ENCODE measurements around the gene CAMK4. TPM values are rescaled to one million over a fixed set of nuclear protein-coding genes. Genes with fewer than 3 reads are reported as not detected.
A peak's percentile ranks its signal among the peaks of the same experiment; 100 is the strongest.

CAMK4 gene
- total RNA-seq, 1 experiment from 2014 or later: 6.3 TPM

DNA sequence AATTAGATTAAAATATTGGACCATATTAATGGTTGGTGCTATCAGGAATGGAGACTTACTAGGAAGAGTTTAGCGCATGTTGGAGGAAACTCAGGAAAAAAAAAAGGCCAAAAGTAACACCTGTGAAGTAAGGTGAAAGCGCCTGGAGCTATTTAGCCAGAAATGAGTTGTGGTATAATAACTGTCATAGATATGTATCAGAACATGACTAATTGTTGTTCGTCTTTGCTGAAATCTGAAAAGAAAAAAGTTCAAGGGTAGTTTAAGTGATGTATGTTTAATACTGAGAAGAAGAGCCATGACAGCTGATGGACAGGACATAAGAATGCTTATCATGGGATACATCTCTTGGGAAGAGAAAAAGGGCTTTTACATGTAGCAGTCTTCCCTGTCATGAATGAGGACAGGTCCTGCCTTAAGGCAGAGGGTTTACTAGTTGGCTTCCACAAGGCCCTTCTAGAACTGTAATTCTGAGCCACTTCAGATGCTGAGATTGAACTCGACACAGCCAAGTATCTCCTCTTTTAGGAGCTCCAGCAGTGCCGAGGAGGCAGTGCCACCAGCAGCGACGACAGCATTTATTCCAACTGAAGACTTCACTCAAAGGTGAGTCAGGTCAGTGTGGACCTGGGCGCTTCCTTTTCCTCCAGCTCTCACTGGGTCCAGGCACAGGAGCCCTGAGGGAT, 940 bp upstream of the CAMK4 start:
- Mint-ChIP-seq H3K9me3 (peaks cover 0 to 2% of the 10 kb centered on the region in 2 experiments; a peak in 1 of 5 replicates), H3K4me1 (peaks cover 35% of the 10 kb centered on the region in 2 experiments), H3K27ac (no peak overlapping the region), H3K27me3 (ENCODE audit: low read depth) (peaks cover 38% of the 10 kb centered on the region), H3K4me3 (peak overlapping the region; percentile 72 to 85), H3K36me3 (ENCODE audit: insufficient read depth in 1 of 3, low read depth in 3 of 3) (no peaks in the 10 kb centered on the region)
- H3K4me1 ChIP-seq (ENCODE audit: insufficient read depth, low read length): no peaks in the 10 kb centered on the region
- TF ChIP-seq, protein P1, sequence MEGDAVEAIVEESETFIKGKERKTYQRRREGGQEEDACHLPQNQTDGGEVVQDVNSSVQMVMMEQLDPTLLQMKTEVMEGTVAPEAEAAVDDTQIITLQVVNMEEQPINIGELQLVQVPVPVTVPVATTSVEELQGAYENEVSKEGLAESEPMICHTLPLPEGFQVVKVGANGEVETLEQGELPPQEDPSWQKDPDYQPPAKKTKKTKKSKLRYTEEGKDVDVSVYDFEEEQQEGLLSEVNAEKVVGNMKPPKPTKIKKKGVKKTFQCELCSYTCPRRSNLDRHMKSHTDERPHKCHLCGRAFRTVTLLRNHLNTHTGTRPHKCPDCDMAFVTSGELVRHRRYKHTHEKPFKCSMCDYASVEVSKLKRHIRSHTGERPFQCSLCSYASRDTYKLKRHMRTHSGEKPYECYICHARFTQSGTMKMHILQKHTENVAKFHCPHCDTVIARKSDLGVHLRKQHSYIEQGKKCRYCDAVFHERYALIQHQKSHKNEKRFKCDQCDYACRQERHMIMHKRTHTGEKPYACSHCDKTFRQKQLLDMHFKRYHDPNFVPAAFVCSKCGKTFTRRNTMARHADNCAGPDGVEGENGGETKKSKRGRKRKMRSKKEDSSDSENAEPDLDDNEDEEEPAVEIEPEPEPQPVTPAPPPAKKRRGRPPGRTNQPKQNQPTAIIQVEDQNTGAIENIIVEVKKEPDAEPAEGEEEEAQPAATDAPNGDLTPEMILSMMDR (conservative IDR thresholded peaks at IDR 0.05): no peak
- peaks cover 7% of the 10 kb centered on the region; the same call in 1 of the 2 replicates for H3K27me3 ChIP-seq (ENCODE audit: insufficient read depth, low read length)
- H3K18ac ChIP-seq (ENCODE audit: insufficient read length, low read depth, low read length): no peak overlapping the region
- H3K4ac ChIP-seq (ENCODE audit: low read depth, low read length): no peak overlapping the region
- no peaks in the 10 kb centered on the region for H3K79me2 ChIP-seq (ENCODE audit: insufficient read depth, low read length)
- no peak overlapping the region for H2BK20ac ChIP-seq (ENCODE audit: low read depth, low read length, poor library complexity, severe bottlenecking)
- H2AFZ ChIP-seq (ENCODE audit: low read length): no peak overlapping the region
- DNase-seq: no peak
- H3K14ac ChIP-seq (ENCODE audit: insufficient read depth, low read length): no peak overlapping the region
- no peak overlapping the region for H2BK5ac ChIP-seq (ENCODE audit: insufficient read length, low read length)
- H2BK12ac ChIP-seq (ENCODE audit: insufficient read length, low read depth, low read length): no peak overlapping the region
- no peak overlapping the region for H3K23ac ChIP-seq (ENCODE audit: insufficient read length, low read depth, low read length)
- no peak overlapping the region for H4K5ac ChIP-seq (ENCODE audit: insufficient read length, low read depth, low read length)
- H2AK5ac ChIP-seq (ENCODE audit: insufficient read length, low read length): no peak overlapping the region
- H4K91ac ChIP-seq (ENCODE audit: insufficient read length, low read depth, low read length): no peak overlapping the region
- H3T11ph ChIP-seq (ENCODE audit: low read length): no peak overlapping the region
- H3K23me2 ChIP-seq (ENCODE audit: insufficient read length, low read depth, low read length, poor library complexity, severe bottlenecking): peaks cover 11% of the 10 kb centered on the region
- peak overlapping the region; percentile 57 for H3K4me2 ChIP-seq (ENCODE audit: insufficient read depth, insufficient read length, low read length)
- no peaks in the 10 kb centered on the region for H3K79me1 ChIP-seq (ENCODE audit: insufficient read depth, low read depth, low read length, poor library complexity, severe bottlenecking)
- H3K56ac ChIP-seq (ENCODE audit: insufficient read length, low read depth, low read length): no peak overlapping the region
- H2BK120ac ChIP-seq (ENCODE audit: low read depth, low read length, poor library complexity, severe bottlenecking): no peak overlapping the region
- H4K8ac ChIP-seq (replicated peaks; ENCODE audit: insufficient read length, low read depth, low read length): no peak overlapping the region
- H3K27ac ChIP-seq (ENCODE audit: insufficient read length, low read depth, low read length): no peak overlapping the region
- H2BK15ac ChIP-seq (ENCODE audit: low read depth, low read length): no peak overlapping the region
- no CpG with 5 or more reads among the region's 8 CpGs for WGBS (ENCODE audit: extremely low coverage, insufficient read length, low lambda C conversion rate)
- no peaks in the 10 kb centered on the region for H3K9me3 ChIP-seq (ENCODE audit: control insufficient read depth, low read depth, low read length)
- H4K20me1 ChIP-seq (ENCODE audit: control insufficient read depth, insufficient read depth, insufficient read length): no peaks in the 10 kb centered on the region
- H3K9ac ChIP-seq (ENCODE audit: extremely low read depth, insufficient read length, low read length): peak overlapping the region; percentile 35
